AG20443 (cell line): ENCODE measurements around the gene CDC45.
A peak's percentile ranks its signal among the peaks of the same experiment; 100 is the strongest.

Experiments
- DNase-seq: peaks from one replicate; pipeline ENCODE4 v3.0.0; 2012; ENCODE audit warnings: low spot score, mixed read lengths

CDC45 gene

GRCh38 chr22:19448076-19448607 lies 31.6 kb upstream of the CDC45 start:
- DNase-seq, result peak; percentile 71

GRCh38 chr22:19448739-19449421 lies 30.8 kb upstream of the CDC45 start:
- no peak for DNase-seq

- DNase-seq, result no peak
Measured at GRCh38 chr22:19449422-19449767, 30.3 kb upstream of the CDC45 start.

GRCh38 chr22:19450363-19451175 lies 29.2 kb upstream of the CDC45 start:
- DNase-seq, result no peak

- DNase-seq, result no peak
Measured at GRCh38 chr22:19451570-19451969, 28.1 kb upstream of the CDC45 start.

- DNase-seq, result no peak
Measured at GRCh38 chr22:19453718-19454117, 26.0 kb upstream of the CDC45 start.

- DNase-seq, result no peak
Measured at GRCh38 chr22:19454156-19454555, 25.6 kb upstream of the CDC45 start.

GRCh38 chr22:19455033-19455432 lies 24.7 kb upstream of the CDC45 start:
- DNase-seq, result no peak

- no peak for DNase-seq
Measured at GRCh38 chr22:19455585-19456370, 23.9 kb upstream of the CDC45 start.

GRCh38 chr22:19456541-19456940 lies 23.2 kb upstream of the CDC45 start:
- no peak for DNase-seq

- DNase-seq, result no peak
Measured at GRCh38 chr22:19457828-19458428, 21.8 kb upstream of the CDC45 start.

- no peak for DNase-seq
Measured at GRCh38 chr22:19460036-19460435, 19.7 kb upstream of the CDC45 start.

- DNase-seq, result no peak
Measured at GRCh38 chr22:19461506-19461905, 18.2 kb upstream of the CDC45 start.

GRCh38 chr22:19463008-19463407 lies 16.7 kb upstream of the CDC45 start:
- DNase-seq, result no peak

GRCh38 chr22:19463491-19464469 lies 15.9 kb upstream of the CDC45 start:
- DNase-seq, result peak; percentile 71

- DNase-seq, result no peak
Measured at GRCh38 chr22:19464546-19464945, 15.2 kb upstream of the CDC45 start.

- DNase-seq, result no peak
Measured at GRCh38 chr22:19464975-19465374, 14.7 kb upstream of the CDC45 start.

GRCh38 chr22:19466126-19466716 lies 13.5 kb upstream of the CDC45 start:
- DNase-seq, result no peak

GRCh38 chr22:19466848-19467752 lies 12.6 kb upstream of the CDC45 start:
- no peak for DNase-seq
